SIG-M5 (cell line): ENCODE measurements around the gene TMEM150B.

Experiments
- DNase-seq: peaks from one replicate; lab custom pipeline; 2025; lab: John Stamatoyannopoulos, UW

TMEM150B gene, protein sequence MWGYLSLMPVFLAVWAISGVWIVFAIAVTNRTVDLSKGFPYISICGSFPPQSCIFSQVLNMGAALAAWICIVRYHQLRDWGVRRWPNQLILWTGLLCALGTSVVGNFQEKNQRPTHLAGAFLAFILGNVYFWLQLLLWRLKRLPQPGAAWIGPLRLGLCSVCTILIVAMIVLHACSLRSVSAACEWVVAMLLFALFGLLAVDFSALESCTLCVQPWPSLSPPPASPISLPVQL

DNA sequence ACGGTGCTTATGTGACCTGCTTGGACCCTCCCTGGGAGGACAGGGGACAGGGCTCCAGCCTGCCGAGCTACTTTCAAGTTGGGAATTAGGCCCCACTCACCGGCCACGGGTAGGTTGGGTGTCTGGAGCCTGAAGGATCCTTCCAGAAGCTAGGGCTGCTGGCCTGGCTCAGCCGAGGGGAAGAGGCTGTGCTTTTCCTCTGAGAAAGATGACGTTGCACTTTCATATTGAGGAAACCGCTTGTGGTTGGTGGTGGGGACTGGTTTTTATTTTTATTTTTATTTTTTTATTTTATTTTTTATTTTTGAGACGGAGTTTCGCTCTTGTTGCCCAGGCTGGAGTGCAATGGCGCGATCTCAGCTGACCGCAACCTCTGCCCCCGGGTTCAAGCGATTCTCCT lies at the start of gene TMEM150B:
TSS of gene TMEM150B (minus strand) at position 170 of the 400 bp plus-strand sequence. CDS start 4,305 bp downstream, outside the sequence.
- no peak for DNase-seq

DNA sequence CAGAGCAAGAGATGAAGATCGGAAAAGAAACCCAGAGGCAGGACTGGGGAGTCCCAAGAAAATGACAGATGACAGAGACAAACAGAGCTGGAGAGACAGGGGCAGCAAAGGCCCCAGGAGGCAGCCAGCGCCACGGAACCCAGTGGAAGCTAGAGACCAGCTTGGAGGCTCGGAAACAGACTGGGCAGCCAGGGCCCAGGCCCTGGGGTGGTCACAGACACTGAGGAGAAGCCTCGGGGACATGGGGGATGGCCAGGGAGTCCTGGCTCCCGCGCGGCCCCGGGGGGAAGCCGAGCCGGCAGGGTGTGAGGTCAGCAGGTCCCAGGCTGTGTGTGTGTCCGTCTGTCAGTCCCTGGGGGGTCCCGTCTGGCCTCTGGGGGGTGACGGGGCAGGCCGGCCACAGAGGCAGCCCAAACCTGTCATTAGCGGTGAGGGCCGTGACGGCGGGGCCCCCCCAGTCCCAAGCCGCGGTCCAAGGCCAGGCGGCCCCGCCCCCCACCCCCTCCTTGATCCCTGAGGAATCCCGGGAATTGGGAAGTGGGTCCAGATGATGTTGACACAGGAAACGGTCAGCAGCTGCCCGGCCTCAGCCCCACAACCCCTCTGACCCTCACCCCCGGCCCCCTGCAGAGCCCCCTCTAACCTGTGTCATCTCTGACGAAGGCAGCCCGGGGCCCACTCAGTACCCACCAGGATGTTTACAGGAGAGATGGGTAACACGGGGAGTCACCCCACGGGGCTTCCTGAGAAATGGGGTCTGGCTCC lies 49.0 kb upstream of the TMEM150B start:
- DNase-seq, result no peak

DNA sequence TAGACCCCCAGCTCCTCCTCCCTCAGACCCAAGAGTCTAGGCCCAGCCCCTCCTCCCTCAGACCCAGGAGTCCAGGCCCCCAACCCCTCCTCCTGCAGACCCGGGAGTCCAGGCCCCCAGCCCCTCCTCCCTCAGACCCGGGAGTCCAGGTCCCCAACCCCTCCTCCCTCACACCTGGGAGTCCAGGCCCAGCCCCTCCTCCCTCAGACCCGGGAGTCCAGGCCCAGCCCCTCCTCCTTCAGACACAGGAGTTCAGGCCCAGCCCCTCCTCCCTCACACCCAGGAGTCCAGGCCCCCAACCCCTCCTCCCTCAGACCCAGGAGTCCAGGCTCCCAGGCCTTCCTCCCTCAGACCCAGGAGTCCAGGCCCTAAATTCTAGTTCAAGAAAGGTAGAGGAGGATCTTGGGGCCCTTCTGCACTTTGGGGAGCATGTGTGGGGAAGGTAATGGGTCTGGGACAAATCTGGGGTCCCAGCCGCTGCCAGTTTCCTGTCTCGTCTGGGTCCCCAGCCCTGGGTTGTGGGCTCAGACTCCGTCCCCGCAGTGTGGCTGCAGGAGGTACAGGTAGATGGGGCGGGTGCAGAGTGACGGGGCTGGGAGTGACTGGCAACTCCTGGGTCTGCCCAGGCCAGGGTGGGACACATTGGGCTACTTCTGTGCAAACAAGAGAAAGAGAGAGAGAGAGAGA lies 48.3 kb upstream of the TMEM150B start:
- DNase-seq, result no peak

DNA sequence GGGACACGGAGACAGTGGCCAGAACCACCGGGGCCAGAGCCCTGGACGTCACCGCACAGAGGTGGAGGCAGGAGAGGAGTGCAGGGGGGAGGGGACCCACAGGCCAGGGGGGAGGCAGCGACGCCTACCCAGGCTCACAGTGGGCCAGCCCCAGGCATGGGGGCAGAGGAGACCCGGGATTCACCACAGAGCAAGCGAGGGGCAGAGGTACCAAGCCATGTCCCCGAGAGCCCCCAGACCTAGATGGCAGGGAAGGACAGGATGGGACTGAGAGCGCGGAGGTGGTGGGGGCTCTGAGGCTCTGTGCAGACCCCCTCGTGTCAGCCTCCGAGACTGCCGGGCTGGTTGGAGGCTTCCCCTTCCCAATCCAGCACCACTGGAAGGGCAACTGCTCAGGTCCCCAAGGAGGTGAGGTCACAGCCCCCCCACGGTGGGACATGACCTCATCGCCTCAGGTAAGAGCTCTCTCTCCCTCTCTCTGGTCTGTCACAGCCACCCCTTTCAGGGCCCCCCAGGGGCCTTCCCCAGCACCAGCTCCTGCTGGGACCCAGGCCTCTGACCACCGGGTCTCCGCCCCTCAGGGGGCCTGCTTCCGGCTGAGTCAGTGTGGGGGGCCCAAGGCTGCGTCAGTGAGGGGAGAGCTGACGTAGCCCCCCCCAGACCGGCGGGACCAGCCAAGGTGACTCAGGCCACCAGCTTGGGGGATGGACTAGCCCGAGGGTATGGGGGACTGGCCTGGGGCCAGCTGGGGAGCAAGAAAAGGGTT lies 47.4 kb upstream of the TMEM150B start:
- no peak for DNase-seq

DNA sequence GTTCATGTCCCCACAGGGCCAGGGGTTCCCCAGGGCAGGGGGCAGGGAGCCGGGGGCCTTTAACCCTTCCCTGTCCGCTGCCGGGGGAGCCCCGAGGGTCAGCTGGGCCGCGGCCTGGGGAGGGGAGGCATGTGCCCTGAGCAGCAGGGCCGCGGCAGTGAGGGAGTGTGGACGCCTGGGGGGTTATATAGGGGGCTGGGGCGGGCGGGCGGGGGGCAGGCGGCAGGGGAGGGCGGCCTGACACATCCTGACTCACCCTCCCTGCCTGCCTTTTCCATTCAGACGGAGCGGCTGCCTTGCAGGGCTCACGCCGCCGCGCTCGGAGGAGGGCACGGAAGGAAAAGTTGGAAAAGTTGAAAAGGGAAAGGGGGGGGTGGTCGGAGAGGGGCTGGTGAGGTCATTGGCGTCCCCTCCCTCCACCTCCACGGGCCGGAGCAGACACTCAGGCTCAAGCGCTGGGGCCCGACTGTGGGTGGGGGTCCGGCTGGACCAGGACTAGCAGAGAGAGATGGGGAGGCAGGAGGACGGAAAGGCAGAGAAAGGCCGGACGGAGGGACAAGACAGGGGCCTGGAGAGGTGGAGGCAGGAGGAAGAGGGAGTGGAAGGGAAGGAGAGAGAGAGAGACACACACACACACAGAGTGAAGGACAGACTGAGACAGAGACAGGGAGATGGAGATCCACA lies 45.3 kb upstream of the TMEM150B start, which contains the start of gene IL11:
TSS of gene IL11 (minus strand) at position 159 of the 684 bp plus-strand sequence. CDS start at position 6, 153 bp downstream.
- no peak for DNase-seq

DNA sequence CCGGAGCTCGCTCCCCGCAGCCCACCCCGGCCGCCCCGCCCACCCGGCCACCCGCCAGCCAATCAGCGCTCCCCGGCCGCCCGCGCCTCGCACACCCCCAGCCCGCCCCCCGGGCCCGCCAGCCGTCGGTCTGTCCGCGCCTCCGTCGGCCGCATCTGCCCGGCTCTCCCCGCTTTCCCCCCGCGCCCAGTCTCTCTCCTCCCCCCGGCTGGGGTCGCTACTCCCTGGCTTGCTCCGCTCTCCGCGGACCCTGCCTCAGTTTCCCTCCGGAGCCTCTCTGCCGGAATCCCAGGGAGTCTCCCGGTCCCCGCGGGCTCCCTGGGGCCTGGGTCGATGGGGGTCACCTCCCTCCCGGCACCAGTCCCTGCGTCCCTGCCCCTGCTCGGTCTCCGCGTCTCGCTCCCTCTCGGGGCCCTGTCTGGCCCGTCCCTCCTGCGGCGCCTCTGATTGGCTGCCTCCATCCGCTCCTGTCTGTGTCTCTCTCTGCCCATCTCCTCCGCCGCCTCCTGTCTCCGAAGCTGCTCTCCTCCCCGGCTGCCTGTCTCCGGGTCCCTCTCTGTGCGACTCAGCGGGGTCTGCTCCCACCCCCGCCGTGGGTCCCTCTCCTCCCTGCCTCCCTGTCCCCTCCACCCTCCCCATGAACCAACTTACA lies 44.6 kb upstream of the TMEM150B start:
- DNase-seq, result no peak

DNA sequence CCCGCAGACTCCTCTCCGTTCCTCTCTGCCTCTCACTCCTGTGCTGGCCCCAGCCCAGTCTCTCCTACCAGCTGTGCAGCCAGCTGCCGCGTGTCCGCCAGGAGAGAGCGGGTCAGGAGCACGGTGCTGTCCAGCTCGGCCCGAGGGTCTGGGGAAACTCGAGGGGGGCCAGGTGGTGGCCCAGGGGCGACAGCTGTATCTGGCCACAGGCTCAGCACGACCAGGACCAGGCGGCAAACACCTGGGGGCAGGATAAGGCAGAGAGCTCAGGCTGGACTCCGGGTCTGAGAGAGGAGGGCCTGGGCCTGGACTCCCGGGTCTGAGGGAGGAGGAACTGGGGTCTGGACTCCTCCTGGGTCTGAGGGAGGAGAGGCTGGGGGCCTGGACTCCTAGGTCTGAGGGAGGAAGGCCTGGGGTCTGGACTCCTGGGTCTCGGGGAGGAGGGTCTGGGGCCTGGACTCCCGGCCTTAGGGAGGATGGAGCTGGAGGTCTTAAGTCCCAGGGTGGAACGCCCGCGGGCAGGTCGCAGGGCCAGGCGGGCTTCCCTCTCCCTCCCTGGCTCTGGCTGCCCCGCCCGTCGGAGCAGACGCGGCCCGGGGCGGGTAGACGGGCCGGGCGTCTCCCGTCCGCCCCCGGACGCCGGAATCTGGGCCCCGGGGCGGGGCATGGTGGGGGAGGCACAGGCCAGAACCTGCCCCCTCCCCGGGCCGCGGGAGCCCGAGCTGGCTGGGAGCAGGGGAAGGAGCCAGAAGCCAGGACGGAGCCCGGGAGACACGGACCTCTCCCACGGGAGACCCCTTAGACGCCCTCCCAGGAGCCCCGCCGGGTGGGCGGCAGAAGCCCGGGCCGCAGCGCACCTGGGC lies 43.8 kb upstream of the TMEM150B start:
- DNase-seq, result no peak

DNA sequence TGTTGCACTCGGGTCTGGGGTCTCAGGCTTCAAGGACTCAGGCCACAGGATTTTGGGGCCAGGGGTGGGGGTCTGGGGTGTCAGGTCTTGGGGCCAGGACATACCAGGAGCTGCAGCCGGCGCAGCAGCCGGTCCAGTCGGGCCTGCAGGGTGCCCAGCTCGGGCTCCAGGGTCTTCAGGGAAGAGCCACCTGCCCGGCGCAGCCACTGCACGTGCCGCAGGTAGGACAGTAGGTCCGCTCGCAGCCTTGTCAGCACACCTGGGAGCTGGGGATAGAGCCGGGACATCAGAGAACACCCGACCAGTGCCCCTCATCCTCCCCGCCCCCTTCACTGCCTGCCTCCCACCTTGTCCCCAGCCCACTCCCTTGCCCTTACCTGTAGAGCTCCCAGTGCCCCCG lies 43.0 kb upstream of the TMEM150B start:
- no peak for DNase-seq

DNA sequence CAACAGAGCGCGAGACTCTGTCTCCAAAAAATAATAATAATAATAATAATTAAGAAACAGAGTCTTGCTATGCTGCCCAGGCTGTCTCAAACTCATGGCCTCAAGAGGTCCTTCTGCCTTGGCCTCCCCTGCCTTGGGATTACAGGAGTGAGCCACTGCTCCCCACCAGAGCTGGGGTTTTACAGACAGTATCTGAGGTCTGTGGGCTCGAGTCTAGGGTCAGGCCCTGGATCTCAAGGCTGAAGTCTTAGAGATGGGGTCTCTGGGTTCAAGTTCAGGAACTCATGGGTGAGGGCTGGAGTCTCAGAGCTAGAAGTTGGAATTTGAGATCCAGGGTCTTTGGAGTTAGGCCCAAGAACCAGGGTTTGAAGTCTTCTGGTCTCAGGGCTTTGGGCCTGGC lies 41.6 kb upstream of the TMEM150B start:
- no peak for DNase-seq

DNA sequence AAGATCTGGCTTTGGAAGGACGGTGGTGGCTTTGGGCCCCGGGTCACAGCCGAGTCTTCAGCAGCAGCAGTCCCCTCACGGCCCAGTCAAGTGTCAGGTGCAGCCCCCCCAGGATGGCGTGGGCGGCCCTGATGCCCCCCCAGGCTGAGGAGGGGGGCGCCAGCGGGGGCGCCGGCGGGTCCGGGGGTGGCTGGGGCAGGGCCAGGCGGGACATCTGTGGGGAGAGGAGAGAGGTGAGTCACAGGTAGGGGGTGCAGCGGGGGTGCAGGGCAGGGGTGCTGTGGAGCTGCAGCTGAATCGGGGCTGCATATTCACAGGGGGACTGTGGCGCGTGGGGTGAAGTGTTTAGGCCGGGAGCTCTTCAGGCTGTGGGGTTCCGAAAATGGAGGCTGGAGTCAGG lies 40.8 kb upstream of the TMEM150B start:
- no peak for DNase-seq

DNA sequence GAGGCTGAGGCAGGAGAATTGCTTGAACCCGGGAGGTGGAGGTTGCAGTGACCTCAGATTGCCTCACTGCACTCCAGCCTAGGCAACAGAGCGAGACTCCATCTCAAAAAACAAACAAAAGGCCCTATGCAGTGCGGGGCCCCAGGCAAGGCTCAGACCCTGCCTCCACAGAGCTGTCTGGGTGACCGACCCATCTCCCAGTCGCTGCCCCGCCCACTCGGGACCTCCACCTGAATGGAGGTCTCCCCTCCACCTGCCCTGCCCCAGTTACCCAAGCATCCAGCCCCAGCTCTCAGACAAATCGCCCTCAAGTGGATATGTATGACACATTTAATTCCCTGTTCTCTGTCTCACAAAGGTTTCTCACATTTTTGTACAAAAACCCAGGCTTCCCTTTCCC lies 40.1 kb upstream of the TMEM150B start:
- no peak for DNase-seq

DNA sequence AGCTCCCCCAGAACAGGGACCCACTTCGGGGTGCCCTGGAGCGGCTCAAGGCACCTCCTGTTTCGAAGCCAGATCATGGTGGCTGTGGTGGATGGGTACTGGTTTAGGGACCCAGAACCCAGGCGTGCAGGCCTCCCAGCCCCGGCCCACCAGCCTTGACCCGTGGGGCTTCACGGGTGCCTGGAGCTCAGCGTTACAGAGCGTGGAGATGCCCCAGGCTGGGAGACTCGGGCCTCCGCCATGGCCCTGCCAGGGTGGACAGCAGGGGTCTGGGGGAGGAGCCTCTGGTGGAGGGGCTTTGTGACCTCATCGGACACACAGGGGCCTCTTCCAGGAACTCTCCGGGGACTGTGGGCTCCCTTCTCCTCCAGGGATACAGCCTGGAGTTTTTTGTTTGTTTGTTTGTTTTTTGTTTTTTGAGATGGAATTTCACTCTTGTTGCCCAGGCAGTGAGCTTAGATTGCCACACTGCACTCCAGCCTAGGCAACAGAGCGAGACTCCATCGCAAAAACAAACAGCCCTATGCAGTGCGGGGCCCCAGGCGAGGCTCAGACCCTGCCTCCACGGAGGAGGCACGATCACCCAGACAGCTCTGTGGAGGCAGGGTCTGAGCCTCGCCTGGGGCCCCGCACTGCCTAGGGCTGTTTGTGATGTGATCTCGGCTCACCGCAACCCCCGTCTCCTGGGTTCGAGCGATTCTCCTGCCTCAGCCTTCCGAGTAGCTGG lies 38.0 kb upstream of the TMEM150B start, which contains the start of gene GARIN5B:
TSS of gene GARIN5B (minus strand) at position 271 of the 727 bp plus-strand sequence. CDS start at position 77, 194 bp downstream.
- no peak for DNase-seq

DNA sequence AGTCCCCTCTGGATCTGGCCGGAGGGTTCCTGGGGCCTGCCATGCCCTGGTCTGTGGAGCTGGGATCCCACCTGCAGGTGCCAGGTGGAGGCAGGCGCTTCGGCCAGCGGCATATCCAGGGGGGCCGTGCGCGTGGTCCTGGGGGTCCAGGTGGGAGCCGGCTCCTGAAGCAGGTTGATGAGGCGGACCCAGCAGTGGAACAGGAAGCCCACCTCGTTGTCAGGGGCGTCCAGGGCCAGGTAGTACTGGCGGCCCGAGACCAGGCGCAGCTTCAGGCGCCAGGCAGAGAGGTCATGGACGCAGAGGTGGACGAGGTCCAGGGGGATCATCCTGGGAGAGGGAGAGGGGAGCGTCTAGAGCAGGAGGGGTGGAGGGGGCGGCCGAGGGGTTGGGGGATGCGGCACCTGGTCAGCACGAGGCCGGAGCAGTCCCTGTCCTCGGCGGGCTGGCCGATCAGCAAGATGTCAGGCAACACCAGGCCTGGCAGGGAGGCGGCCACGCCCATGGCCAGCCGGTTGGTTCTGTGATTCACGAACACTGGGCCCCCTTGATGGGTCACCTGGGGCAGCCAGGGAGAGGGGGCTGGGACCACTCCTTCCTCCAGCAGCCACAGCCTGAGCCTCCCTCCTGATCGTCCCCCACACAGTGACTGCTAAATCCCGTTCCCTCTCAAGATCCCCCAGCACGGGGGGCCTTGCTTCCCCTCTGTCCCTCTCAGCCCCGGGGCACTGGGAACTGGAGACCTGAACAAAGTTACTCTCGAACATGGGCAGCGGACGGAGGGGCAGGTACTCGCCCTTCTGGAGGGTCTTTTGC lies 37.2 kb upstream of the TMEM150B start:
- DNase-seq, result no peak

DNA sequence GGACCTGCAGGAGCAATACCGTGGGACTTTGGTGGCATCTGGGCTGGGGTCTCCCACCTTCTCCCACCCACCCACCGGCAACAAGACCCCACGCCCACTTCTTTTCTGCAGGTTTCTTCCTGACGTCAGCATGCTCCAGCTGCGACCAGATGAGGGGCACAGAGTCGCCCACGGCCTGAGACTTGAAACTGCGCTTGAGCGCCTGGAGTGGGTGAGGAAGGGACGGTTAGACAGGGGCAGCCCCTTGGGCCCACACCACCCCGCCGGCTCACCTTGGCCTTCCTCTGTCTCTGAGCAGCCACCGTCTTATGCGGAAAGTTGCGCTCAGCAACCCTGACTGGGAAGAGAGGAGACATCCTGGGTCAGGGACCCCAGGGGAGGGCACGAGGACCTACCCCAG lies 35.8 kb upstream of the TMEM150B start:
- DNase-seq, result no peak

DNA sequence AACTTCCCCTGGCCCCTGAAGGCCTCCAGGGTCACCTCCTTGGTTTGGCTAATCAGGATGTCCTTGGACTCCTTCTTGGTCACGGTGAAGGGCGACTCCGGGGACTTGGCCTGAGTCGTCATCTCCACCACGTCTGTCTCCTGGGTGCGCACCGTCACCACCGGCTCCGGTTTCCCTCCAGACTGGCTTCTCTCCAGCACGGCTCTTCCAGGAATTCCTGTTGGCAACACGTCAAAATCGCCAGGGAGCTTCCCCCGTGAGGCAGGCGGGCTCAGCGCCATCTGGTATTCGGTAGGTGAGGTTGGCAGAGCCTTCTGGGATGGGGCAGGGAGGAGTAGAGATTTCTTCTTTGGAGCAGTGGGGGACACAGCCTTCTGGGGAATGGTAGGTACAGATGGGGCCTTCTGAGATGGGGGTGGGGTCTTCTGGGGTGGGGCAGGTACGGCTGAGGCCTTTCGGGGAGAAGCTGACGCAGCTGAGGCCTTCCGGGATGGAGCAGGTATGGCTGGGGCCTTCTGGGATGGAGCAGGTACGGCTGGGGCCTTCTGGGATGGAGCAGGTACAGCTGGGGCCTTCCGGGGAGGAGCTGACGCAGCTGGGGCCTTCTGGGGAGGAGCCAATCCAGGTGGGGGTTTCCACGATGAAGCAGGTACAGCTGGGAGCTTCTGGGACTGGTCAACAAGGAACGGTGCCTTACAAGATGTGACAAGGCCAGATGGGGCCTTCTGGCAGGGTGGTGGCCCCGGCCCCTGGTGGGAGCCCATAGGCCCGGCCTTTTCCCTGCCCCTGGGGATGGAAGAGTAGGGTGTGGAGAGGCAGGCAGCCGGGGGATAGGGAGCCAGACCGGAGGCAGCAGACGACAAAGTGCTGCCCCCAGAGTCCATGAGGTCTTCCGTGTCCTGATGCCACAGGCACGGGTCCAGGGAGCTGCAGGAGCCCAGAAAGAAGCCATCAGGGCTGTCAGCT lies 34.1 kb upstream of the TMEM150B start:
- DNase-seq, result no peak

DNA sequence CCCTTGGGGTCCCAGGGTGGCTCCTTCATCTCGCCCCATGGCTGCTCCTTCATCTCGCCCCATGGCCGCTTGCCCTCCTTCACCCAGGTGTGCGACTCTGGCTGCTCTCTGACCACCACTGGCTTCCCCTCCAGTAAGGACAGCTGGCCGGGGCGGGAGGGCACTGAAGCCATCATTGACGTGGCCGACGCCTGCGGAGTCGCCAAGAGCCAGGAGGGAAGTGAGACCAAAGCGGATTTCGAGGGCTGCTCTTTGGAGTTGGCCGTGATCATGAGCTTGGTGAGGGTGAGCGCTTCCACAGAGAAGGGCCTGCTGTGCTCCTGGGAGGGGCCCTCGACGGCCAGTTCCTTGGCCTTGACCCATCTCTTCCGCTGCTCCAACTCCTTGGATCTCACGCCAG lies 33.4 kb upstream of the TMEM150B start:
- DNase-seq, result no peak

DNA sequence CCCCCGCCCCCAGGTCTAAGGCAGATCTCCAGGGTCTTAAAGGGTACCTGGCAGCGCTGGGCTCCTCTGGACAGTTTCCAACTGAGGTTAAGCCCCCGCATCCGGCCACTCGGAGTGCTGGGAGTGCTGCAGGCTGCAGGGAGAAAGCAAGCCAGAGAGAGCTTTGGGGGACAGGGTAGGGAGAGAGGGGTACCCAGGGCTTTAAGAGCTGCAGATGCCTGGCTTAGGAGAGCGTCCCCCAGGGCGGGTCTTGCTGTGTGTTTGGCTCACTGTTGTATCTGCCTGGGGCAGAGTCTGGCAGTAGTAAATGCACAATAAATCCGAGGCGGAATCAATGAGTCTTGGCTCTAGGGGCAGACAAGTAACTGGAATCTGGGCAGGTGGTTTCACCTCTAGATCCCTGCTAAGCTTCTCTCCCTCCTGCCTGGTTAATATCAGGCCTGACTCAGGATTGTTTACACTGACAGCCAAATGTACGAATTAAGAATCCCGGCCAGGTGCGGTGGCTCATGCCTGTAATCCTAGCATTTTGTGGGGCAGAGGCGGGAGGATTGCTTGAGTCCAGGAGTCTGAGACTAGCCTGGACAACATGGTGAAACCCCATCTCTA lies 30.2 kb upstream of the TMEM150B start:
- DNase-seq, result no peak
